BLaER1 treated with 17β-estradiol and CSF1 and Interleukin-3, amounts not matched to agents 10 nM and 100 nM (cell line): ENCODE data around the gene EXOC2.

Source experiments
- H3K27ac ChIP-seq, 11 experiments: shearing (Covaris generic); formaldehyde crosslinking; 2 replicates each; pipeline ENCODE4 v1.8.1; 2022
- H3K27me3 ChIP-seq, 11 experiments: shearing (Covaris generic); formaldehyde crosslinking; 2 replicates each; pipeline ENCODE4 v1.8.1; 2022
- H3K36me3 ChIP-seq, 11 experiments: shearing (Covaris generic); formaldehyde crosslinking; 2 replicates each; pipeline ENCODE4 v1.8.1; 2022
- H3K4me1 ChIP-seq, 10 experiments: shearing (Covaris generic); formaldehyde crosslinking; 2 replicates each; pipeline ENCODE4 v1.8.1; 2022
- H3K4me2 ChIP-seq, 11 experiments: shearing (Covaris generic); formaldehyde crosslinking; 2 replicates each; pipeline ENCODE4 v1.8.1; 2022
- H3K4me3 ChIP-seq, 10 experiments: shearing (Covaris generic); formaldehyde crosslinking; 2 replicates each; pipeline ENCODE4 v1.8.1; 2022
- H3K9ac ChIP-seq, 11 experiments: shearing (Covaris generic); formaldehyde crosslinking; 2 replicates each; pipeline ENCODE4 v1.8.1; 2022
- H3K9me3 ChIP-seq, 11 experiments: shearing (Covaris generic); formaldehyde crosslinking; replicated peaks in 1 of 11; 2 replicates each; pipeline ENCODE4 v1.8.1; 2022
- H4K20me1 ChIP-seq, 11 experiments: shearing (Covaris generic); formaldehyde crosslinking; 2 replicates each; pipeline ENCODE4 v1.8.1; 2022
- Cebpa-rat ChIP-seq, 11 experiments: shearing (Covaris generic); IDR thresholded peaks; 2 replicates each; pipeline ENCODE4 v1.8.1; 2022

EXOC2 gene

DNA sequence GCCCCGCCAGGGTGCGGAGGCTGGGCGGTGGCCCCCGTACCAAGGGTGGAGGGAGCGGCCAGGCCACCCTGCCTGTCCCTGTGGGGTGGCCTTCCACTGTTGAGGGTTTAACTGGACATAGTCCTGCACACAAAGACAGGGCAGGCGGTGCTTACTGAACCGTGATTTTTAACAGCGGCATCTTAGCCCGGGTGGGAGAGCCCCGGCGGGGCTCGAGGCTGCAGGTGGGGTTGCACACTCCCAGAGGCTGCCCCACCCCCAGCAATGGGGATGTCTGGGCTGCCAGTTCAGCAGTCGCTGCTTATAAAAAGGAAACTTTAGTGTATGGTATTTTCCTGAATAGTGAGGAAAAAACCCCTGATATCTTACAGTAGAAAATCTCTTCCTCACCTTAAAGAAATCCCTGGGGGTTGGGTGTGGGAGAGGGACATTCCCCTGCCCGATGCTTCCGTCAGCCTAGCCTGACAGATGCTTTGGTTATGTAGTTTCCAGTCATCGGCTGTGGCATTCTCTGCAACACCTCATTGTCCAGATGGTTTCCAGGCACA is 222.0 kb downstream of the EXOC2 start:
- Histone ChIP-seq H4K20me1 (no peaks in the 10 kb centered on the region), H3K9me3 (no peaks in the 10 kb centered on the region), H3K9ac (peak overlapping the region in 5 of 11 experiments; percentile 11 to 45 (median 29); a peak in 7 of 22 replicates), H3K4me2 (peak overlapping the region; percentile 74 to 96 (median 88)), H3K4me3 (peak overlapping the region in 5 of 10 experiments; percentile 18 to 41 (median 26); a peak in 8 of 20 replicates), H3K36me3 (no peaks in the 10 kb centered on the region), H3K4me1 (peaks cover 30 to 65% (median 53%) of the 10 kb centered on the region in 10 experiments), H3K27me3 (peaks cover 0 to 15% (median 0%) of the 10 kb centered on the region in 11 experiments; a peak in 2 of 22 replicates), H3K27ac (no peak overlapping the region; a peak in 1 of 22 replicates)
- no peak; a peak in 1 of 22 replicates for TF ChIP-seq Cebpa-rat (IDR thresholded peaks at IDR 0.05)

DNA sequence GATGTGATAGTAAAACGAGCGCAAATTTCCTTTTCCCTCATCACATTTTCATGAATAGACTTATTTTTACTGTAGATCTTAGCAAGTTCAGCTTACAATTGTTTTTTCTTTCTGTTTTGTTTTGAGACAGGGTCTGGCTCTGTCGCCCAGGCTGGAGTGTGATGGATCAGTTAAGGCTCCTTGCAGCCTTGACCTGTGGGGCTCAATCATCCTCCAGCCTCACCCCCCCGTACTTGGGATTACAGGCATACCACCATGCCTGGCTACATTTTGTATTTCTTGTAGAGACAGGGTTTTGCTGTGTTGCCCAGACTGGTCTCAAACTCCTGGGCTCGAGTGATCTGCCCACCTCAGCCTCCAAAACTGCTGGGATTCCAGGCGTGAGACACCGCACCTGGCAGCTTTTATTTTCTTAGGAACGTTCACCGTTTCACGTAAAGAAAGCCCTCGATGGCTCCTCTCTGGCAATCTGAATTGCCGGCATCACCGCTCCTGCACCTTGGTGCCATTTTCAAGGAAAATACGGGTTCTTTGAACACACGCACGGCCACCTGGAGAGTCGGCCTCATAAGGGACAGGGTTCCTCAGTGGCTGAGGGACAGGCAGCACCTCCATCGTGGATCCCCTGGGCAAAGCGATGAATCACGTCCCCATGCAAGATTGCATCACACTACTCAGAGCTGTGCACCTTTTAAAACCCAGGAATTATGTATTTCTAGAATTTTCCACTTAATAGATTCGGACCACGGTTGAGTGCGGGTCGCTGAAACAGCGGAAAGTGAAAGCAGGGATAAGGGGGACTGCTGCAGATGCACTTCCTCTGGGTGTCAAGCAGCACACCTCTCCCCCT is 222.7 kb downstream of the EXOC2 start:
- no peaks in the 10 kb centered on the region for H3K9me3 ChIP-seq
- no peak overlapping the region for H3K27ac ChIP-seq
- peaks cover 0 to 10% (median 0%) of the 10 kb centered on the region in 11 experiments; a peak in 2 of 22 replicates for H3K27me3 ChIP-seq
- no peaks in the 10 kb centered on the region for H4K20me1 ChIP-seq
- H3K4me2 ChIP-seq: peak overlapping the region; percentile 74 to 96 (median 88)
- peak overlapping the region in 5 of 10 experiments; percentile 18 to 41 (median 26); a peak in 8 of 20 replicates for H3K4me3 ChIP-seq
- TF ChIP-seq Cebpa-rat (IDR thresholded peaks at IDR 0.05): peak in 1 of 11 experiments; percentile 63; a peak in 2 of 22 replicates
- peaks cover 28 to 63% (median 48%) of the 10 kb centered on the region in 10 experiments for H3K4me1 ChIP-seq
- H3K9ac ChIP-seq: peak overlapping the region in 5 of 11 experiments; percentile 11 to 45 (median 29); a peak in 6 of 22 replicates
- H3K36me3 ChIP-seq: no peaks in the 10 kb centered on the region

DNA sequence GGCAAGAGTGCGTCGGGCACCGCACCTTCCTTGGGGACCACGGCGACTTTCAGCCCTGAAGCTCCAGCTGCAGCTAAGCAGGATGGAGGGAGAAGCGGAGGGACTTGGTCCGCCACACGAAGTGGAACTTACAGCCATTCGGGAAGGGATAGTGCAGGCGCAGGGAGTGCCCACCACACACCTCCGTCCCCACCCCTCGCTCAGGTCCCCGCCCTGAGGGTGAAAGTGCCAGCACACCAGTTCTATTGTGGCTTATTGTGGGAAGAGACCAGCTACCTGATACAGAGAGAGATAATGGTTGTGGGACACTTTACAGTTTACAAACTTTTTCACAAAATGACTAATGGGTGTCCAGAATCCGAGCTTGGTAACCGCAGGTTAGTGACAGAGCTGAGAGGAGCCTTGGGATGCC is 225.3 kb downstream of the EXOC2 start:
- TF ChIP-seq Cebpa-rat (IDR thresholded peaks at IDR 0.05): no peak
- Histone ChIP-seq H3K27ac (no peak overlapping the region), H3K9me3 (no peaks in the 10 kb centered on the region), H3K4me1 (peaks cover 19 to 46% (median 35%) of the 10 kb centered on the region in 10 experiments), H3K9ac (no peak overlapping the region), H3K4me3 (no peak overlapping the region), H3K4me2 (no peak overlapping the region), H3K27me3 (peaks cover 0 to 9% (median 0%) of the 10 kb centered on the region in 11 experiments; a peak in 2 of 22 replicates), H4K20me1 (no peaks in the 10 kb centered on the region), H3K36me3 (no peaks in the 10 kb centered on the region)

DNA sequence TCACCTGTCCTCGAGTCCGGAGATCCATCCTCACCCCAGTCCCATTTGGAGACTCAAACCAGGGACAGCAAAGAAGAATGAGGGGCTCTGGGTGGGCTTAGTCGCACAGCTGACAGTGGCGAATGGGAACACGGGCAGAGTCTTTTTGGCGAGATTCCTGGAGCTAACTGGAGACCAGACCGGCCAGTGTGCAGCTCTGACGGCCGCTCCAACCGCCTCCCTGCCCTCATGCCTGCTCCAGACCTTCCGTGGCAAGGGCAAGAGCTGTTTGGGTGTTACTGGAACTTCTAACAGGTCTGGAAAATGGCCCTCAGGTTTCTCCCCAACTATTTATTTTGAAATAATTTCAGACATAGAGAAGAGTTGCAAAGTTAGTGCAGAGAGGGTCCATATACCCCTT is 225.8 kb downstream of the EXOC2 start:
- Histone ChIP-seq H3K4me2 (no peak overlapping the region), H3K9ac (no peak overlapping the region), H3K27me3 (peaks cover 0 to 9% (median 0%) of the 10 kb centered on the region in 11 experiments; a peak in 2 of 22 replicates), H3K36me3 (no peaks in the 10 kb centered on the region), H3K27ac (no peak overlapping the region), H4K20me1 (no peaks in the 10 kb centered on the region), H3K9me3 (no peaks in the 10 kb centered on the region), H3K4me3 (no peak overlapping the region), H3K4me1 (peaks cover 19 to 41% (median 32%) of the 10 kb centered on the region in 10 experiments)
- TF ChIP-seq Cebpa-rat (IDR thresholded peaks at IDR 0.05): no peak

DNA sequence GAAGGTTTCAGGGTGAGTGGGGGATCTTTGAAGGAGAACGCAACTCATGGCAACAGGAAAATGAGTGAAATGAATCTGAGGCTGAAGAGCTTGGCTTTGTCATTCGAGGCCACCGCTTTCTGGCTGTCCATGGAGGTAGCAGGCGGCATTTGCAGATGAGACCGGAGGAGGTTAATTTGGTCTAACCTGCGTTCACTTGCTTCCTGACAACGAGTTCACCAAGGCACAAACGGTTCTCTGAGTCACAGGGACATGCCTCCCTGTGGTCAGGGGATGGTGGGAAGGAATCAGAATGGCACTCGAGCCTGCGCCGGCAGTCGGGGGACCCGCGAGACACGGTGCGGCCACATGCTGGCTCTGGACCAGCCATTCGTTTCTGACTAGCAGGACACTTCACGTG is 226.4 kb downstream of the EXOC2 start:
- no peak overlapping the region for H3K4me2 ChIP-seq
- H3K4me1 ChIP-seq: peaks cover 19 to 35% (median 27%) of the 10 kb centered on the region in 10 experiments
- no peaks in the 10 kb centered on the region for H3K36me3 ChIP-seq
- peaks cover 0 to 9% (median 0%) of the 10 kb centered on the region in 11 experiments; a peak in 2 of 22 replicates for H3K27me3 ChIP-seq
- TF ChIP-seq Cebpa-rat (IDR thresholded peaks at IDR 0.05): no peak
- no peak overlapping the region for H3K27ac ChIP-seq
- no peaks in the 10 kb centered on the region for H3K9me3 ChIP-seq
- H3K9ac ChIP-seq: no peak overlapping the region
- no peaks in the 10 kb centered on the region for H4K20me1 ChIP-seq
- H3K4me3 ChIP-seq: no peak overlapping the region

GRCh38 chr6:465531-466348 is 227.2 kb downstream of the EXOC2 start:
- Histone ChIP-seq H4K20me1 (no peaks in the 10 kb centered on the region), H3K27me3 (peaks cover 0 to 2% (median 0%) of the 10 kb centered on the region in 11 experiments; a peak in 1 of 22 replicates), H3K4me2 (0 out of 22 replicates have a peak overlapping the region, but pooled peaks of 2 of the 11 experiments have one; percentile 15 to 17), H3K27ac (no peak overlapping the region), H3K9me3 (no peaks in the 10 kb centered on the region), H3K4me1 (peaks cover 12 to 27% (median 19%) of the 10 kb centered on the region in 10 experiments), H3K9ac (no peak overlapping the region), H3K4me3 (no peak overlapping the region), H3K36me3 (no peaks in the 10 kb centered on the region)
- TF ChIP-seq Cebpa-rat (IDR thresholded peaks at IDR 0.05): no peak

- Histone ChIP-seq H3K4me2 (no peak overlapping the region), H3K27ac (no peak overlapping the region), H3K9ac (no peak overlapping the region), H3K9me3 (peaks cover 5 to 16% (median 10%) of the 10 kb centered on the region in 11 experiments; a peak in 16 of 22 replicates), H4K20me1 (no peaks in the 10 kb centered on the region), H3K4me3 (no peak overlapping the region), H3K4me1 (peaks cover 0 to 8% (median 0%) of the 10 kb centered on the region in 10 experiments; a peak in 2 of 20 replicates), H3K27me3 (no peaks in the 10 kb centered on the region), H3K36me3 (no peaks in the 10 kb centered on the region)
- no peak for TF ChIP-seq Cebpa-rat (IDR thresholded peaks at IDR 0.05)
Observed at GRCh38 chr6:456887-457286, 236.1 kb downstream of the EXOC2 start.

DNA sequence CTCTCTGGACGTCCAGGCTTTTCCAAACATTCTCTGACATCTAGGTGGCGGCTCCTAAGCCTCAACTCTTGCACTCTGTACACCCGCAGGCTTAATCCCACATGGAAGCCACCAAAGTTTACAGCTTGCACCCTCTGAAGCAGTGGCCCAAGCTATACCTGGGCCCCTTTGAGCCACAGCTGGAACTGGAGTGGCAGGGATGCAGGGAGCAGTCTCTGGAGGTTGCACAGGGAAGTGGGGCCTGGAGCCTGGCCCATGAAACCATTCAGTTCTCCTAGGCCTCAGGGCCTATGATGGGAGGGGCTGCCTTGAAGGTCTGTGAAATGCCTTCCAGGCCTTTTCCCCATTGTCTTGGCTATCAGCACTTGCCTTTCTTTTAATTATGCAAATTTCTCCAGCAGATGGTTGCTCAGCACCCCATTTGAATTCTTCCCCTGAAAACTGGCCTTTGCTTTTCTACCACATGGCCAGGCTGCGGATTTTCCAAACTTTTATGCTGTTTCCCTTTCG is 236.5 kb downstream of the EXOC2 start:
- Histone ChIP-seq H3K9ac (no peak overlapping the region), H3K27ac (no peak overlapping the region), H3K4me2 (no peak overlapping the region), H3K27me3 (no peaks in the 10 kb centered on the region), H3K4me1 (peaks cover 0 to 8% (median 0%) of the 10 kb centered on the region in 10 experiments; a peak in 2 of 20 replicates), H3K36me3 (no peaks in the 10 kb centered on the region), H3K4me3 (no peak overlapping the region), H3K9me3 (peaks cover 5 to 16% (median 10%) of the 10 kb centered on the region in 11 experiments; a peak in 17 of 22 replicates), H4K20me1 (no peaks in the 10 kb centered on the region)
- no peak for TF ChIP-seq Cebpa-rat (IDR thresholded peaks at IDR 0.05)
